HCT116 (cell line): Measurements from ENCODE around the gene SH2B3. TPM values are rescaled to one million over a fixed set of nuclear protein-coding genes. Genes with fewer than 3 reads are reported as not detected.

Experiments
- ATAC-seq: fragments of 200-7000 bp; cut with Tn5 transposase; 2 replicates; pipeline ENCODE4 v1.9.1; 2020; ENCODE audit warnings: mild to moderate bottlenecking, moderate library complexity
- BruUV-seq: library from RNA; stranded (reverse); fragments of 400-500 nt; replicated peaks from 2 replicates; lab custom pipeline; 2021; lab: Mats Ljungman, UMichigan
- CTCF ChIA-PET: fragments of 300-600 bp; sonication (Branson Sonifier 250); formaldehyde crosslinking; loops from one replicate; lab custom pipeline; 2021; ENCODE audit warnings: antibody characterized with exemption; lab: Charles Lee
- POLR2A ChIA-PET: fragments of 300-600, 350-600 bp; sonication (Branson Sonifier 250); formaldehyde crosslinking; loops from one replicate; lab custom pipeline; 2021; ENCODE audit warnings: antibody characterized with exemption; lab: Charles Lee
- RAD21 ChIA-PET, 2 experiments: fragments of 300-600 bp; sonication (Branson Sonifier 250); formaldehyde crosslinking; loops; one replicate each; lab custom pipeline; 2023; ENCODE audit warnings: low total read pairs in 2 of 2; ENCODE audit not compliant: uncharacterized antibody in 2 of 2, unreplicated experiment in 2 of 2, low non-redundant PET in 1 of 2; lab: Charles Lee
- DNase-seq: peaks from one replicate; pipeline ENCODE4 v3.0.0-alpha.2; 2010; ENCODE audit warnings: low read depth, low spot score
- H2AFZ ChIP-seq: fragments of 200-600 bp; shearing (Covaris generic), sonication (generic); 2 replicates; pipeline ENCODE4 v1.6.1; 2017; ENCODE audit warnings: low read depth, mixed run types, mixed read lengths, antibody characterized with exemption, low read length; ENCODE audit not compliant: poor library complexity, severe bottlenecking
- H3K27ac ChIP-seq: 2 replicates; pipeline ENCODE4 v1.5.1; 2012; ENCODE audit warnings: low read depth, low read length
- H3K27me3 ChIP-seq: fragments of 200-600 bp; sonication (generic); 2 replicates; pipeline ENCODE4 v1.6.1; 2016; ENCODE audit warnings: mixed run types, low read length, mixed read lengths; ENCODE audit not compliant: insufficient read depth
- H3K36me3 ChIP-seq, 2 experiments: fragments of 200-500 bp in 1 of 2; fragments of 200-600 bp in 1 of 2; sonication (Bioruptor generic) in 1 of 2; sonication (generic) in 1 of 2; 2 replicates each; pipeline versions ENCODE4 v1.5.1 to v1.6.1; 2014 to 2016; ENCODE audit warnings: low read length in 2 of 2, inconsistent platforms in 1 of 2, mixed read lengths in 1 of 2, mixed run types in 1 of 2; ENCODE audit not compliant: insufficient read depth in 2 of 2, control insufficient read depth in 1 of 2
- H3K4me1 ChIP-seq, 2 experiments: fragments of 200-600 bp in 1 of 2; sonication (generic) in 1 of 2; 2 replicates each; pipeline versions ENCODE4 v1.5.1 to v1.6.1; 2012 to 2017; ENCODE audit warnings: low read length in 2 of 2, inconsistent platforms in 1 of 2, mild to moderate bottlenecking in 1 of 2, mixed read lengths in 1 of 2, mixed run types in 1 of 2, moderate library complexity in 1 of 2; ENCODE audit not compliant: insufficient read depth in 2 of 2, control insufficient read depth in 1 of 2
- H3K4me2 ChIP-seq: fragments of 200-600 bp; sonication (generic); 2 replicates; pipeline ENCODE4 v1.6.1; 2017; ENCODE audit warnings: mixed run types, low read length, mixed read lengths
- H3K4me3 ChIP-seq, 2 experiments: fragments of 200-600 bp in 1 of 2; sonication (generic) in 1 of 2; replicated peaks in 1 of 2; 2 replicates each; pipeline ENCODE4 v1.5.1; 2011 to 2016; ENCODE audit warnings: low read length in 2 of 2, control low read depth in 1 of 2, low read depth in 1 of 2, mild to moderate bottlenecking in 1 of 2, mixed read lengths in 1 of 2, mixed run types in 1 of 2
- H3K79me2 ChIP-seq: fragments of 200-600 bp; sonication (generic); 2 replicates; pipeline ENCODE4 v1.6.1; 2017; ENCODE audit warnings: mild to moderate bottlenecking, mixed run types, low read length, moderate library complexity, mixed read lengths; ENCODE audit not compliant: insufficient read depth
- H3K9ac ChIP-seq: fragments of 200-600 bp; sonication (generic); 2 replicates; pipeline ENCODE4 v1.6.1; 2016; ENCODE audit warnings: low read length, mixed read lengths
- H3K9me2 ChIP-seq: fragments of 200-600 bp; sonication (generic), shearing (Covaris generic); 2 replicates; pipeline ENCODE4 v1.6.1; 2017; ENCODE audit warnings: mixed run types, mild to moderate bottlenecking, moderate library complexity; ENCODE audit not compliant: insufficient read depth
- H3K9me3 ChIP-seq, 2 experiments: fragments of 200-500 bp in 1 of 2; fragments of 200-600 bp in 1 of 2; sonication (Bioruptor generic) in 1 of 2; sonication (generic) in 1 of 2; 2 replicates each; pipeline ENCODE4 v1.6.1; 2014 to 2017; ENCODE audit warnings: low read length in 2 of 2, mixed read lengths in 2 of 2, inconsistent platforms in 1 of 2, low read depth in 1 of 2, mild to moderate bottlenecking in 1 of 2, mixed run types in 1 of 2, moderate library complexity in 1 of 2; ENCODE audit not compliant: control insufficient read depth in 1 of 2, insufficient read depth in 1 of 2
- H4K20me1 ChIP-seq: fragments of 200-600 bp; sonication (generic), shearing (Covaris generic); 2 replicates; pipeline ENCODE4 v1.6.1; 2017; ENCODE audit warnings: mixed run types, mild to moderate bottlenecking, moderate library complexity; ENCODE audit not compliant: insufficient read depth
- ELF1 ChIP-seq: IDR thresholded peaks from 2 replicates; pipeline ENCODE4 v1.6.1; 2012; ENCODE audit warnings: low read depth, borderline replicate concordance
- EZH2phosphoT487 ChIP-seq: fragments of 200-600 bp; IDR thresholded peaks from 2 replicates; pipeline ENCODE4 v1.6.1; 2018; ENCODE audit warnings: antibody characterized with exemption, borderline replicate concordance
- RAD21 ChIP-seq: IDR thresholded peaks from 2 replicates; pipeline ENCODE4 v1.6.1; 2012; ENCODE audit warnings: low read depth, mild to moderate bottlenecking
- SP1 ChIP-seq: IDR thresholded peaks from 2 replicates; pipeline ENCODE4 v1.6.1; 2012; ENCODE audit warnings: low read depth
- SRF ChIP-seq: IDR thresholded peaks from 2 replicates; pipeline ENCODE4 v1.6.1; 2012; ENCODE audit warnings: low read depth
- ZBTB33 ChIP-seq: IDR thresholded peaks from 2 replicates; pipeline ENCODE4 v1.6.1; 2011; ENCODE audit warnings: mild to moderate bottlenecking, low read length, moderate library complexity; ENCODE audit not compliant: insufficient replicate concordance; ENCODE audit errors: extremely low read depth
- intact Hi-C: fragments of 100-400 bp; cut with micrococcal nuclease; formaldehyde crosslinking; loops from 2 replicates; pipeline ENCODE4 v1.10.0; 2022
- total RNA-seq: library from RNA; stranded (reverse); gene quantifications from one replicate; pipeline ENCODE4 v1.2.1, GENCODE V29; 2021; ENCODE audit not compliant: unreplicated experiment

The SH2B3 gene
- total RNA-seq, 1 experiment from 2014 or later: 17.3 TPM

- H3K27me3 ChIP-seq: no peaks in the 10 kb centered on the region
- H3K27ac ChIP-seq: no peak overlapping the region
- peaks cover 39% of the 10 kb centered on the region for H3K79me2 ChIP-seq
- no peaks in the 10 kb centered on the region for H3K9me2 ChIP-seq
- DNase-seq: no peak
- intact Hi-C loops: no loop called here
- ChIA-PET POLR2A (no interaction called here), CTCF (interaction anchor here (0.8 to 2.6 kb wide), 3 partner anchors 16 to 114 kb away, joined by 3 to 14 read pairs (median 6); no protein-coding TSS in a partner anchor), RAD21 (no interaction called here)
- no peak overlapping the region for H3K9ac ChIP-seq
- no peak for ATAC-seq
- H4K20me1 ChIP-seq: no peaks in the 10 kb centered on the region
- H3K4me2 ChIP-seq: no peak overlapping the region
- H2AFZ ChIP-seq: no peak overlapping the region
- H3K9me3 ChIP-seq: no peaks in the 10 kb centered on the region
- no peak overlapping the region for H3K4me3 ChIP-seq
- TF ChIP-seq RAD21: no peak
- no peak for TF ChIP-seq EZH2phosphoT487
- no peak for TF ChIP-seq ZBTB33
- no peak for TF ChIP-seq SP1
- TF ChIP-seq SRF: no peak
- no peak for TF ChIP-seq ELF1
- no TSS peak for BruUV-seq
- no peaks in the 10 kb centered on the region for H3K36me3 ChIP-seq
- peaks cover 29 to 69% of the 10 kb centered on the region in 2 experiments for H3K4me1 ChIP-seq
These were observed 6.5 kb downstream of the SH2B3 start for GRCh38 chr12:111412007-111412829.
